HG03103 (cell line): Measurements from ENCODE around the gene PPM1H.

Source experiments
- ATAC-seq: cut with Tn5 transposase; IDR thresholded peaks from one replicate; pipeline ENCODE4 v1.9.1; 2021; ENCODE audit warnings: low read depth; ENCODE audit not compliant: unreplicated experiment

Gene PPM1H

DNA sequence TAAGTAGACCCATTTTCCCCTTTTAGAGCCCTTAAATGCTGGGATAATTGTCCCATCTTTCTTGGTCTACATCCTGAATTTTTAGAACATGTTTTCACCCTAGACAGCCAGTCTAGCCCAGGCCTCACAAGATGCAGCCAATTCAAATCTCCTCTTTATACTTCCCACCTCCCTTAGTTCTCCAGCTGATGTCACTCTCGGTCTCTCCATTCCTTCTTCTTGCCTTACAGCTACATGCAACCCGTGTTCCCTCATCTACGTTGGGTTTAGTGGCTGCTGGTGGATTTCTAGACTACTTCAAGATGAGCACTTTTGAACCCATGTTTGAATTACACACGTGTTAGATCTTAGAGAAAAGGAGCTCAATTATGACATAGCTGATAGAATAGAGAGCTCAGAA, 132.0 kb downstream of the PPM1H start:
- no peak for ATAC-seq

GRCh38 chr12:62802321-62802720, 132.6 kb downstream of the PPM1H start:
- ATAC-seq, result no peak

DNA sequence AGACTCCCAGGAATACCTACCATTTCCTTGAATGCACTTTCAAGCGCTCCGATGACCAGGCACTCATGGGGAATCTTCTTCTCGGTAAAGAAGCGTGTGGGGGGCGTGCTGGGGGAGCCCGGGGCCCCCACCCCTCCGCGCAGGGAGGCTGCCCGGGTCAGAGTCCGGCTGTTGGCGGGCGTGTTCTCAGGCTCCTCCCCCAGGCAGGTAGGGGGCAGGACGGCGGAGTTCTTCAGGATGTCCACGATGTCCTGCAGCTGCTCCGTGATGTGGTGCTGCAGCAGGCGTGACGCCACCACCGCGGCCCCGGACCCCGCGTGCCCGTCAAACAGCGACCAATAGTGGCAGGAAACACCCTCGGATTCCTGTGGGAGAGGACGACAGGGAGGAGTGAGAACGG, 133.2 kb downstream of the PPM1H start:
- no peak for ATAC-seq

DNA sequence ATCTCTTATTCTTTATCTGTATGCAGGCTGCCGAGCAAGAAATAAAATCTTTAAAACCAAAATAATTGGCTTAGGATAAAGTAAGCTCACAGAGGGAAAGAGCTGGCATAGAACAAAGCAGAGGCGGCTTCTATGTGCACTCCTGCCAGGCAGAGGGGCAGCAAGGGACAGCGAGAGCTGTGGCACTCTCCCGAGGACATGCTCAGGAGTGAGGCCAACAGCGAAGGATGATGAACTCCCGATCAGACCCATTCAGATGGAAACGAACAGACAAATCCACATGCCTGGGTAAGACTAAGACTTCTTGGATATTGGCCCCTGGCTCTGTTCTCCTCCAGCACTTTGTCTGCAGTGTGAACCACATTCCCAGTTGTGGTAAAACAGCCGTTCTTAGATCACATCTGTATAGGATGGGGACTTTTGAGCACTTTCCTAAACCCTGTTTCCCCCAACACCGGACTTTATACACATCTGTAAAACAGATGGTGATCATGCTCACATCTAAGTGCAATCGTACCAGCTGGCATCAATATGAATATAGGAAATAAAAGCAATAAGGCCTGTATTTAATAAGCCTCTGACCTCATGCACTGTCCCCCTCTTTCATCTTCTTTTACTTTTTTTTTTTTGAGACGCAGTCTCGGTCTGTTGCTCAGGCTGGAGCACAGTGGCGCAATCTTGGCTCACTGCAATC, 134.1 kb downstream of the PPM1H start:
- no peak for ATAC-seq

- ATAC-seq, result peak; percentile 47
Observed at GRCh38 chr12:62799766-62800406, 135.1 kb downstream of the PPM1H start.

- ATAC-seq, result peak; percentile 90
Observed at GRCh38 chr12:62799126-62799736, 135.7 kb downstream of the PPM1H start.

- no peak for ATAC-seq
Observed at GRCh38 chr12:62794218-62794583, 140.7 kb downstream of the PPM1H start.

DNA sequence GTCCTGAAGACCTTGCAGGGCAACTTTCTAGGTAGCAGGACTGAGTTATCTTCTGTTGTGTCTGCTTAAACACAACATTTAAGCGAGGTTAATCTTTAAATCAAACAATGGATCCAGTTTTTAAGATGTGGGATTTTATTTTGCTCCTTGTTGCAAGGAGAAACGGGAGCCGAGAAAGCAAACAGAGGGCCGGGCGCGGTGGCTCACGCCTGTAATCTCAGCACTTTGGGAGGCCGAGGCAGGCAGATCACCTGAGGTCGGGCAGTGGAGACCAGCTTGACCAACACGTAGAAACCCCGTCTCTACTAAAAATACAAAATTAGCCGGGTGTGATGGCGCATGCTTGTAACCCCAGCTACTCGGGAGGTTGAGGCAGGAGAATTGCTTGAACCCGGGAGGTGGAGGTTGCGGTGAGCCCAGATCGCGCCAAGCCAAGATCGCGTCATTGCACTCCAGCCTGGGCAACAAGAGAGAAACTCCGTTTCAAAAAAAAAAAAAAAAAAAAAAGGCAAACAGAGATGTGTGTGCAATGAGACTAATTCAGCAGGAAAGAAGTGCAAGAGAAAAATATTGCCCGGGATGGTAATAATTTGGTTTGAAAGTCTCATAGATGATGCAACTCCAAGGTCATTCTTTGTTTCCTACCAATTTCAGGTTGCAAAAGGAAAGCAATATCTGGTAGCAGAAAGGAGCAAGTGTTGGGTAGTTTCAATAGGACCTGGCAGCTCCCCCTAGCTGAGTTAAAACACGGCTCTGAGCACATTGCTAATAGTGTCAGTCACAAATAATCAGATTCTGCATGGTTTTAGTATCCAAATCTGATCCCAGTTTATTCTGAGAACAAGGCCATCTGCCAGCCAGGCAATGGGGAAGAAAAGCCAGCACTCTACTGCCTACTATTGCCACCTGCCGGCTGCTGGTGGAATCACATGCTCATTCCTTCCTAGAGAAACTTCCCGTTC, 141.4 kb downstream of the PPM1H start:
- ATAC-seq, result peak; percentile 65

DNA sequence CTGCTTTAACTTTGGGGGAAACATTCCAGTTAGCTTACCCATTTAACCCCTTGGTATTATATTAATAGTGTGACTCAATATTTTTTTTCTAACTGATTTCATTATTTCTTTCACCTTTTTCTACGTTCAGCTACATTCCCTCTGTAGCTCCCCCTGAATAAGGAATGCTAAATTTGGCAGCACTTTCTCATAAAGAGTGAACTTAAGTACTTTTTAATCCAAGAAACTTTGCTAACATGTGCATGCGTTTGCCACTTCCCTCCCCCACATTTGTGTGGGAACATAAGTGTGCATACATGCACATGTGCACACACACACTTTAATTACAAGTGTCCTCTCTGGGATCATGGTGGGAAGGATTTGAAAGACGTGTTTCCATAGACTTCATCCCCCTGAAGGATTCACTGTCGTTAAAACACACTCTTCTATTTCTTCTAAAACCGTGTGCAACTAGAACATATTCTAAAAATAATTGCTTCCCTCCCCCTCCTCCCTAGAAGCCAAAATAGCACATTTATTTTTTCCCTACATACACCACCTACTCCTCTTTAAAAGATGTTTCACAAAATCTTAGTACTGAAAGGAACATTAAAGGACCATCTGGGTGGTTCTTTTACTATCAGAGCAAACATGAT, 142.6 kb downstream of the PPM1H start:
- ATAC-seq, result no peak

- no peak for ATAC-seq
Observed at GRCh38 chr12:62789851-62790250, 145.1 kb downstream of the PPM1H start.

GRCh38 chr12:62787611-62788010, 147.3 kb downstream of the PPM1H start:
- no peak for ATAC-seq

DNA sequence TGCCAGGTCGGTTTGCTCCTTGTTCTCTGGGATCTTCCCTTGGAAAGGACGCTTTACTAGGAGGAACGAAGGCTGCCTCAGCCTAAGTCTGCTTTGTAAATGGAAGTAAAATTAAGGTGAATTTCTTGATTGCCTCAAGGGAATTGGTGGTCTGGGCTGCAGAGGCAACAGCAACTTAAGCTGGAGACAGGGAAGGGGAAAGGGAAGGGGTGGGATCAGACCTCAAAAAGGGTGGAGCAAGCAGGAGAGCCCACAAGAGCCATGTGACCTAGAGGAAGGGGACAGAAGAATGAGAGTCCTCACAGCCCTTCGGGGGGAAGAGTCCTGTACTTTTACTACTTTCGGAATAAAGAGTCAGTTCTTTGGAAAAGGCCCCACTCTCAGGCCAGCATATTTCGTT, 147.9 kb downstream of the PPM1H start:
- ATAC-seq, result no peak

DNA sequence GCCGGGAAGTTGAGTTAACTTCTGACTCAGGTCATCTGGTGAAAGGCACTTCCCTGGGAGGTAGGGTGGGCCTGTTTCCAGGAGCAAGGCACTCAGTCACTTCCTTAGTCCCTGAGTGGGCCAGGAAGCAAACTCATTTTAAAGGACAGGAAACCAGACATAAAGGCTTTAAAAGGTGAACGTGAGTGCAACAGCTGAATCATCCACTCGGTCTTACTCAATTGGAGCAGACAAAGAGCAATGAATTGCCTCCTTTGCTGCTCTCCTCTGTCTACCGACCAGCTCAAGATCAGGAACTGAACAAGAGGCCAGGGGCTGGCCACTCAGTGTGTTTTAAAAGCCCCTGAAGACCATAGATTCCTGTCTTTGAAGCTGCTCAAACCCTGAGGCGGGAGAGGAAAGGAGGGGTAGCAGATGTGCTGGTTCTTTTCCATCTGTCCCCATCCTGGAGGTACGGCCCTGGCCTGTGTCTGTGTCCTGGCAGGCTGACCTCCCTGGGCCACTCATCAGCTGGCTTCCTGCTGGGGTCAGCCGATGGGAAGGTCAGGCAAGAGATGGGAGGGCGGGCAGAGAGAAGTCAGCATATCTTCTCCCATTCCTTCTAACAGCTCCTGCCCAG, 148.9 kb downstream of the PPM1H start:
- ATAC-seq, result no peak

DNA sequence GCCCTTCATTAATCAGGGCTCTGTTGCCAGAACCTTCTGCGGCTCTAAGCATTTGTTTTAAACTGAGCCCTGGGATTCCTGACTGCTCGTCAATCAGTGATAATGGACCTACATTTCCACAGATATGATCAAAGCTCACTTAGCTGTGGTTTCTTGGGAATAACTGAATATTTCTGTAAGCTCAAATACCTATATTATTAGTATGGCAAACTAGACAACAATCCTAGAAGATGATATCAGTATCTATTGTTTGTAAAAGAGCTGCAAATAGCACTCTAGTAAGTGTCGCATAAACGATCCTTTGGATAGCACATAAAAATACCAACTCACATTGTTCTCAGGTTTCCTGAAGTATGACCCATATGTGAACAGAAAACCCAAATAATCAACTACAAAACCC, 150.4 kb downstream of the PPM1H start:
- ATAC-seq, result no peak

DNA sequence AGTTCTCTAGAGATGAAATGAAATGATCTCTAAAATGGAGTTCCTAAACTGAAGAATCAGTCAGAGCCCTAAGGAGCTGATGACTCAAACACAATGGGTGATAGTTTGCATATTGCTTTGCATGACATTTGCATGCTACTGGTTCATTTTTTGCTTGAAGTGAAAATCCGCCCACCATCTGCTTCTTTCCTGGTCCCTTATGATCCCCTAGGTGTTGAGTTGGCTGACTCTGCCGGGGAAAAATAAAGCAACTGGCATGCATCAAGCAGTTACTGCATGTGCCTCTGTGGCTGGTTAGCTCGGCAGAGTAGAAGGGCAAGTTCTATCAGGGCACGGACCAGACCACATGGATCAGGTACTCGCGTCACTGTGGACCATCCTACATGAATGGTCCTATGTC, 151.1 kb downstream of the PPM1H start:
- no peak for ATAC-seq

DNA sequence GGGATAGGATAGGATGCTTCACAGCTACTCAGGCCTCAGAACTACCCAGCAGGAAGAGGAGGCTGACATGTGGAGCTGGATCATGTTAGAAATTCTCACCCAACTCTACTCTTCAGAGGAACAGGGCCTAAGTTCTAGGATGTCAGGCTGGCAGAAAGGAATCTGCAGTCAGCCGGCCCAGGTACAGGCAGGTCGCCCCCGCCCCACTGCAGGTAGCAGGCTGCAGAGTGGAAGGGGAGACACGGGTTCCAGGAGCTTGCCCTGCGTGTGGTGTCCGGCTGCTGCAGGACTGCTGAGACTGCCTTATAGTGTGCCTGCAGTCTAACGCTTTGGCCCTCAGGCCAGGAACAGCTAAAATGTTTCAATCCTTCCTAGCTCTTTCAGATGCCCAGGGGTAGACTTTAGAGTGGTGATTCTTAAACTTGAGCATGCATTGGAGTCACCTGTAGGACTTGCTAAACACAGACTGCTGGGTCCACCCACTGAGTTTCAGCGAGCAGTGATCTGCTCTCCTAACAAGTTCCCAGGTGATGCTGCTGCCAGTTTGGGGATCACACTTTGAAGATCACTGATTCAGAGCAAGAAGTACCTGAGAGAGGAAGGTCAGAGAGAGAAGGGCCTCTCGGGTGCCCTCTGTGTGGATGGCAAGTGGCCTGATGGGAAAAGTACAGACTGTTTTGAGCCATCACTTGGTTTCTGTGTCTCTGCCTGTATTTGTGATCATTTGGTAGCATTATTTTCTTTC, 153.6 kb downstream of the PPM1H start:
- no peak for ATAC-seq

DNA sequence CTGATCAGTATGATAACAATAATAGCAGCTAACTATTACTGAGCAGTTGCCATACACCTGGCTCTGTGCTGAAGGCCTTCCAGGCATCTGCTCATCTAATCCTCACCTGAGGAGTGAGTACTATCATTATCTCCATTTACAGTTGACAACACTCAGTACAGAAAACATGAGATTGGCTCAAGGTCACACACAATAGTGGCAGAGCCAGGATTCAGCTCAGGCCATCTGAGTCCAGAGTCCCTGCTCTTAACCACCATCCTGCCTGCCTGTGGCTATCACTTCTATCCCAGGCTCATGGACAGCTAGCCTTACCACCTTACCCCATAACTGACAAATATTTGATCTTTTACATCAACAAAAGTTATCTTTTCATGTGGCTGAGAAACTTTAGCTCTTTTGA, 155.5 kb downstream of the PPM1H start:
- ATAC-seq, result no peak

DNA sequence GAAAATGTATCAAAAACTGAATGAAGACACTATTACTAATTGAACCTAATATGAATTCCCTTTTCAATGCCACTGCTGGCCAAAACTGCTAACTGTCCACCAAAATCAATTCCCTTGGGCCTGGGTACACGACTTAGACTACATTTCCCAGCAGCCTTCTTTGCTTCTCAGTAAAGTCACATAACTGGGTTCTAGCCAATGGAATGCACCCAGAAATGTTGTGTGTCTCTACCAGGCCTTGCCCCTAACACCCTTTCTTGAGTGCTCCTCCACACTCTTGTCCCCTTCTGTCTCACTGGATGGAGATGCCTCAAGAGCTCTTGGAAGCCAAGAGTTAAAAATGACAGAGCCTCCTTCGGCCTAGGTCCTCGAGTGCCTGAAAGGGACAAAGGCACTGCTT, 156.8 kb downstream of the PPM1H start:
- no peak for ATAC-seq

DNA sequence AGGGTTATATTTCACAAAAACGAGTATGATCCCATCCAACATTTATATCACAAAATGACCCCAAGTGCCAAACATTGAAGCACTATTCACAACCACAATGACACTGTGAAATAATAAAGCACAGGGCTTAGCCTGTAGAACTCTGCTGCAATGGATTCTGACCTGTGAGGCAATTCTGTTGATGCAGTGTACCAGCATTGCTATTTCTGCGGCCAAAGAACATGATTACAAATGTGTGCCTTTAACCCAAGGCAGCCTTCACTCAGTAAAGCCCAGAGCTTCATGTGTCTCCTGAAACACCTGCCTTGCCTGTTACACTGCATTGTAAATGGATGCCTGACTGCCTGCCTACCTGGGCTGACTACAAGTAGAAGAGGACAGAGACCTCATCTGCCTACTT, 158.0 kb downstream of the PPM1H start:
- no peak for ATAC-seq
